ENCODE measurements around the gene GORASP1.

GRCh38 chr3:39144095-39144747 lies 36.8 kb upstream of the GORASP1 start:
- TF ChIP-seq, protein P1, sequence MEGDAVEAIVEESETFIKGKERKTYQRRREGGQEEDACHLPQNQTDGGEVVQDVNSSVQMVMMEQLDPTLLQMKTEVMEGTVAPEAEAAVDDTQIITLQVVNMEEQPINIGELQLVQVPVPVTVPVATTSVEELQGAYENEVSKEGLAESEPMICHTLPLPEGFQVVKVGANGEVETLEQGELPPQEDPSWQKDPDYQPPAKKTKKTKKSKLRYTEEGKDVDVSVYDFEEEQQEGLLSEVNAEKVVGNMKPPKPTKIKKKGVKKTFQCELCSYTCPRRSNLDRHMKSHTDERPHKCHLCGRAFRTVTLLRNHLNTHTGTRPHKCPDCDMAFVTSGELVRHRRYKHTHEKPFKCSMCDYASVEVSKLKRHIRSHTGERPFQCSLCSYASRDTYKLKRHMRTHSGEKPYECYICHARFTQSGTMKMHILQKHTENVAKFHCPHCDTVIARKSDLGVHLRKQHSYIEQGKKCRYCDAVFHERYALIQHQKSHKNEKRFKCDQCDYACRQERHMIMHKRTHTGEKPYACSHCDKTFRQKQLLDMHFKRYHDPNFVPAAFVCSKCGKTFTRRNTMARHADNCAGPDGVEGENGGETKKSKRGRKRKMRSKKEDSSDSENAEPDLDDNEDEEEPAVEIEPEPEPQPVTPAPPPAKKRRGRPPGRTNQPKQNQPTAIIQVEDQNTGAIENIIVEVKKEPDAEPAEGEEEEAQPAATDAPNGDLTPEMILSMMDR (conservative IDR thresholded peaks at IDR 0.05; ENCODE audit: low read depth in 2 of 2) = no peak
- no peak for TF ChIP-seq EZH2 (IDR thresholded peaks at IDR 0.05; ENCODE audit: low read depth, unreplicated experiment)
- no peak for TF ChIP-seq CREB1 (CRISPR knock-in tag; IDR thresholded peaks at IDR 0.05; ENCODE audit: low read depth)
